Measurements from ENCODE around the gene PFN1.

Gene PFN1

GRCh38 chr17:4895657-4896331, 52.5 kb downstream of the PFN1 start:
- no peak for DNase-seq
